ENCODE results near the gene SYNDIG1.

- no peak for TF ChIP-seq CTCF (IDR thresholded peaks at IDR 0.05; ENCODE audit: insufficient read depth, low read length)
- no peak for TF ChIP-seq POLR2AphosphoS5 (IDR thresholded peaks at IDR 0.05; ENCODE audit: low read depth)
- no peak for TF ChIP-seq REST (IDR thresholded peaks at IDR 0.05; ENCODE audit: insufficient replicate concordance, low read depth)
Measured at GRCh38 chr20:24445510-24446170, 23.8 kb upstream of the SYNDIG1 start.
